Activated T-cell treated with anti-CD3 and anti-CD28 coated beads, Interleukin-2, amount 50 U/mL, for 4 hours (primary cell): ENCODE results near the gene GABPB2. TPM values are rescaled to one million over a fixed set of nuclear protein-coding genes. Genes with fewer than 3 reads are reported as not detected.

Source experiments
- ATAC-seq, 2 donors: fragments of 200-7000 bp; cut with Tn5 transposase; one replicate each; pipeline ENCODE4 v1.10.0; 2021
- DNase-seq: peaks from one replicate; pipeline ENCODE4 v3.0.0-alpha.2; 2020
- H3K27me3 Mint-ChIP-seq: one replicate; pipeline ENCODE4 v1.8.0; 2021; ENCODE audit warnings: low read depth, mixed read lengths
- H3K36me3 Mint-ChIP-seq: one replicate; pipeline ENCODE4 v1.8.0; 2022; ENCODE audit warnings: mixed read lengths; ENCODE audit not compliant: insufficient read depth
- H3K4me1 Mint-ChIP-seq: one replicate; pipeline ENCODE4 v1.8.0; 2021; ENCODE audit warnings: low read depth, mixed read lengths
- H3K4me3 Mint-ChIP-seq: one replicate; pipeline ENCODE4 v1.8.0; 2021; ENCODE audit warnings: mild to moderate bottlenecking, moderate library complexity, mixed read lengths
- H3K9me3 Mint-ChIP-seq: one replicate; pipeline ENCODE4 v1.8.0; 2021; ENCODE audit warnings: mixed read lengths
- total RNA-seq, 3 donors: library from RNA; stranded (reverse); gene quantifications; one replicate each; pipeline ENCODE4 v1.2.1, GENCODE V29; 2021

The GABPB2 gene
- total RNA-seq, 3 donors from 2014 or later, result 22.0 to 25.7 (median 22.2) TPM

DNA sequence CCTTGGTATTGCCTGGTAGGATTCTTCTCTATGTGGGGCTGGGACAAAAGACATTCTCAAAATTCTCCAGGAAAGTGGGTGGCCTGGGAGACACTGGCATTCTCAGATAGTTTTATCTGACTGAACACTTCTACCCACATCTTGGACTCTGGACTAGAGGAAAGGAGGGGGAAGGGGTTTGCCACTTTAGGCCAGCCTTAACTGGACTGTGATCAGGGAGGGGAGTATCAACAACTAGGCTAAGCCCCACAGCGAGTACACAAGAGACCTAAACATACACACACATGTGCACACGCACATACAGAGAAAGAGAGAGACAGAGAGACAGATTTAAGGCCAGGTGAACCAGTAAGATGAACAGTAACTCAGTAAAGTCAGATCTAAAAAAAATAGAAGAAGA is 77.1 kb downstream of the GABPB2 start:
- no peaks in the 10 kb centered on the region for H3K27me3 Mint-ChIP-seq
- H3K36me3 Mint-ChIP-seq, result no peaks in the 10 kb centered on the region
- peak overlapping the region; percentile 85 for H3K4me3 Mint-ChIP-seq
- peaks cover 11% of the 10 kb centered on the region for H3K4me1 Mint-ChIP-seq
- DNase-seq (no peak), ATAC-seq (no peak)
- no peaks in the 10 kb centered on the region for H3K9me3 Mint-ChIP-seq

DNA sequence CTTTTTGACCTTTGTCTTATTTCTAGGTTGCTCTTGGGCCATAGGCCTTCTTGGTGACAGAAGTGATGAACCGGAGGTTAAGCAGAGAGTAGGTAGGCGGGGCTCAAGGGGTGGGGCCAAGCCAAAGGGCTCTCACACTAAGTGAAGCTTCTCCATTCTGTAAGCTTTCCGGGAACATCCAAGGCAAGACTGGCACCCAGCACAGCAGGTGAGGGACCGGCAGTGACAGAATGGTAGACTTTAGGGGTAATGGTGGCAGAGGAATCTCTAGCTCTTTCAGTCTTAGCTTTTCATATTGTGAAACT is 85.9 kb downstream of the GABPB2 start, which contains the start of gene TNFAIP8L2:
TSS of gene TNFAIP8L2 (plus strand) at position 135 of the 305 bp plus-strand sequence. CDS start 2,049 bp downstream, outside the sequence.
- ATAC-seq, result peak; percentile 88 to 89
- Mint-ChIP-seq H3K36me3 (peaks cover 21% of the 10 kb centered on the region), H3K4me3 (peak within 1 kb of the TSS; percentile 99), H3K4me1 (peaks cover 45% of the 10 kb centered on the region), H3K9me3 (no peaks in the 10 kb centered on the region), H3K27me3 (no peaks in the 10 kb centered on the region)
- peak; percentile 65 for DNase-seq

DNA sequence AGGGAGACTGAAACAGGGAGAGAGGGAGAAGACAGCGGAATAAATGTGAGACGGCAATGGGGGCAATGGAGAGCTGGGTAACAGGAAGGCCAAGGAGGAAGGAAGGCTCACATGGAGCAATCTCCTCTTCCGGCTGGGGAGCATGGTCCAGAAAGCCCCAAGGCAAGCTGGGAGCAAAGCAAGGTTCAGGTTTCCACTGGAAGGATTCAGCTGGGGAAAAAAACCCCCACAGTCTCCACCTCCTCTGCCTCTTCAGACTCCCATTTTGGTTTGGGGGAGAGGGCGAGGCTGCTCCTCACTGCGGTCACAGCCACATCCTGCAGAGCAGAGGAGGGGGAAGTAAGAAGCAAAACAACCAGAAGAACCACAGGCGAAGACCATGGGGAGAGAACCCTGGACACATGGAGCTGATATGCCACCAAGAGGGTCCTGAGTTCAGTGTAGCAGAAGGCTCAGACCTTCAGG is 86.5 kb downstream of the GABPB2 start:
- Mint-ChIP-seq H3K4me3 (peak overlapping the region; percentile 99), H3K27me3 (no peaks in the 10 kb centered on the region), H3K9me3 (no peaks in the 10 kb centered on the region), H3K4me1 (peaks cover 52% of the 10 kb centered on the region), H3K36me3 (peaks cover 22% of the 10 kb centered on the region)
- ATAC-seq, result peak; percentile 49 to 51
- DNase-seq, result no peak

DNA sequence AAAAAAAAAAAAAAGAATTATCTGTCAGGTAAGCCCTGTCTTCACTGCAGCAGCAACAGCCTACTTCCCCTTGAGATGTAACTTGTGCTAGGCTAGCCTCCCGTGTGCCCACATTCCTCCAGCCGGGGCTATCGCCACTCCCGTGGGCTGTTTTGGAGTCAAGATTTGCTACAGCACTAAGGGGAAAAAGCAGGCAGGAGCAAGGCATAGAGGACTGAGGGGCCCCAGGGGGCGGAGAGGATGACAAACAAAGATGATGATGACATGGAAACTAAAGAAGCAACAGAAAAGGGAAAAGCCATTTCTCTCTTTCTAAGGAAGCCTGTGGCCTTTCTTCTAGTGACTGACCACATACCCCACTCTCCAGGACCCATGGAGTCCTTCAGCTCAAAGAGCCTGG is 87.8 kb downstream of the GABPB2 start:
- DNase-seq (peak; percentile 48), ATAC-seq (peak; percentile 16 to 20)
- peaks cover 25% of the 10 kb centered on the region for H3K36me3 Mint-ChIP-seq
- peaks cover 60% of the 10 kb centered on the region for H3K4me1 Mint-ChIP-seq
- no peaks in the 10 kb centered on the region for H3K9me3 Mint-ChIP-seq
- H3K4me3 Mint-ChIP-seq, result peak overlapping the region; percentile 99
- H3K27me3 Mint-ChIP-seq, result no peaks in the 10 kb centered on the region

DNA sequence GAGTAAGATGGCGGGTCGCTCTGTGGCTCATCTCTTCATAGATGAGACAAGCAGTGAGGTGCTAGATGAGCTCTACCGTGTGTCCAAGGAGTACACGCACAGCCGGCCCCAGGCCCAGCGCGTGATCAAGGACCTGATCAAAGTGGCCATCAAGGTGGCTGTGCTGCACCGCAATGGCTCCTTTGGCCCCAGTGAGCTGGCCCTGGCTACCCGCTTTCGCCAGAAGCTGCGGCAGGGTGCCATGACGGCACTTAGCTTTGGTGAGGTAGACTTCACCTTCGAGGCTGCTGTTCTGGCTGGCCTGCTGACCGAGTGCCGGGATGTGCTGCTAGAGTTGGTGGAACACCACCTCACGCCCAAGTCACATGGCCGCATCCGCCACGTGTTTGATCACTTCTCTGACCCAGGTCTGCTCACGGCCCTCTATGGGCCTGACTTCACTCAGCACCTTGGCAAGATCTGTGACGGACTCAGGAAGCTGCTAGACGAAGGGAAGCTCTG is 88.2 kb downstream of the GABPB2 start:
- ATAC-seq, result no peak
- H3K36me3 Mint-ChIP-seq, result peaks cover 25% of the 10 kb centered on the region
- H3K9me3 Mint-ChIP-seq, result no peaks in the 10 kb centered on the region
- peak overlapping the region; percentile 99 for H3K4me3 Mint-ChIP-seq
- no peak for DNase-seq
- no peaks in the 10 kb centered on the region for H3K27me3 Mint-ChIP-seq
- peaks cover 60% of the 10 kb centered on the region for H3K4me1 Mint-ChIP-seq

DNA sequence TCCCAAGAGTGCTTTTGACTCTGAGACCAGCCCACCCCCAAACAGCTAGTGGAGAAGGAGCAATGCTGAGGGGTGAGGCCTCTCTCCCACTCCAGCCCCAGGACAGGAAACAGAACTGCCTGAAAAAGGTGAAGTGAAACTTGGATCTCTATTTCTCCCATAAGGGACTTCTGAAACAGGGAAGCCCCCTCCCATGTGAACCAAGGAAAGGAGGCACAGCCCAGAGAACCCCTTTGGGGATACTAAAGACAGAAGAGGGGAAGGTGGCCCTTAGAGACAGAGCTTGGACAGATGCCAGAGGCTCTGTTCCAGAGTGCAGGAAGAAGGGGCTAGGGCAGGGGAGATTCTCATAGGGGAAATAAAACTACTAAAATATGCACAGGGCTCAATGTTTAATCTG is 88.8 kb downstream of the GABPB2 start:
- ATAC-seq, result no peak
- peaks cover 64% of the 10 kb centered on the region for H3K4me1 Mint-ChIP-seq
- no peak for DNase-seq
- H3K4me3 Mint-ChIP-seq, result no peak overlapping the region
- H3K9me3 Mint-ChIP-seq, result no peaks in the 10 kb centered on the region
- no peaks in the 10 kb centered on the region for H3K27me3 Mint-ChIP-seq
- peaks cover 25% of the 10 kb centered on the region for H3K36me3 Mint-ChIP-seq

DNA sequence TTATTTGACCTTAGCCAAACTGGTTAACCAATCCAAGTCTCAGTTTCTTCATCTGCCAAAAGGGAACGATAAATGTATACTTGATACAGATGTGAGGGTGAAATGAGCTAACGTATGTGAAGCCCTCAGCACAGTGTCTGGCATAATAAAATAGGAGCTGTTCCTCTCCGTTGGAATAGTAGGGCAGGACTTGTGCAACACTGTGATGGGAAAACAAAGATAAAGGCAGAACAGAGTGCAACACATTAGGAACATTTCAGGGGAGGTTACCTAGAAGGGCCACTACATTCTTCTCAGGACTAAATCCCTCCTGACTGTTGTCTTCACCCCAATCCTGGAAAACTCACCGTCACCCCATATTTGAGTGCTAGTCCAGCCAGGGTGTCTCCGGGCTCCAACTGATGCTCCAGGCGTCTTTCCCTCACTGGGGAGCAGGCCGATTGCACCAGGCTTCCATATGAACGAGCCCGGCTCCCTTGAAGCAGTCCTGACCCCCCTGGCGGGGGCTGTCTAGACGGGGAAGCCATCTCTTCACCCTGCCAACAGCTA is 94.2 kb downstream of the GABPB2 start:
- H3K36me3 Mint-ChIP-seq, result peaks cover 33% of the 10 kb centered on the region
- peak overlapping the region; percentile 97 for H3K4me3 Mint-ChIP-seq
- no peaks in the 10 kb centered on the region for H3K9me3 Mint-ChIP-seq
- H3K27me3 Mint-ChIP-seq, result no peaks in the 10 kb centered on the region
- H3K4me1 Mint-ChIP-seq, result peaks cover 50% of the 10 kb centered on the region
- ATAC-seq (no peak), DNase-seq (no peak)

DNA sequence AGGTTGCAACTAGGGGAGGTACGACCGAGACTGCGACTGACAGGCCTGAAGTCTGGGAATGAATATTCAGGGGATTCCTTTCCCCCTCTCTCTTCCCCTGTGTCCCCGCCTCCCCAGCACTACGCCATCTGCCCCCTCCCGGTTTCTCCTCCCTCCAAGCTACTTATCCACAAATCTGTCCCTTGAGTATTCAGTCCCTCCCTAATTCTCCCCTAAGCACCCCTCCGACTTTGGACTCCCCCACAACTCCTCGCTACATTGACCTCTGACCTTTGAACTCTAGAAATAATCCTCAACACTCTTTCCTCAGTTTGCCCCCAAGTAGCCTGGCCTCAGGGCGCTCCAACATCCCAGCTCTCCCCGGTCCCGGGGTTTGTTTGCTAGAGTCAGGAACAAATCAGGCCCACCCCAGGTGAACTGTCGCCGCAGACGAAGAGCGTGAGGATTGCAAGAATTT is 94.7 kb downstream of the GABPB2 start:
- H3K9me3 Mint-ChIP-seq, result no peaks in the 10 kb centered on the region
- peaks cover 35% of the 10 kb centered on the region for H3K36me3 Mint-ChIP-seq
- no peak for DNase-seq
- H3K4me3 Mint-ChIP-seq, result peak overlapping the region; percentile 97
- peak; percentile 3 to 5 for ATAC-seq
- H3K4me1 Mint-ChIP-seq, result peaks cover 46% of the 10 kb centered on the region
- no peaks in the 10 kb centered on the region for H3K27me3 Mint-ChIP-seq

DNA sequence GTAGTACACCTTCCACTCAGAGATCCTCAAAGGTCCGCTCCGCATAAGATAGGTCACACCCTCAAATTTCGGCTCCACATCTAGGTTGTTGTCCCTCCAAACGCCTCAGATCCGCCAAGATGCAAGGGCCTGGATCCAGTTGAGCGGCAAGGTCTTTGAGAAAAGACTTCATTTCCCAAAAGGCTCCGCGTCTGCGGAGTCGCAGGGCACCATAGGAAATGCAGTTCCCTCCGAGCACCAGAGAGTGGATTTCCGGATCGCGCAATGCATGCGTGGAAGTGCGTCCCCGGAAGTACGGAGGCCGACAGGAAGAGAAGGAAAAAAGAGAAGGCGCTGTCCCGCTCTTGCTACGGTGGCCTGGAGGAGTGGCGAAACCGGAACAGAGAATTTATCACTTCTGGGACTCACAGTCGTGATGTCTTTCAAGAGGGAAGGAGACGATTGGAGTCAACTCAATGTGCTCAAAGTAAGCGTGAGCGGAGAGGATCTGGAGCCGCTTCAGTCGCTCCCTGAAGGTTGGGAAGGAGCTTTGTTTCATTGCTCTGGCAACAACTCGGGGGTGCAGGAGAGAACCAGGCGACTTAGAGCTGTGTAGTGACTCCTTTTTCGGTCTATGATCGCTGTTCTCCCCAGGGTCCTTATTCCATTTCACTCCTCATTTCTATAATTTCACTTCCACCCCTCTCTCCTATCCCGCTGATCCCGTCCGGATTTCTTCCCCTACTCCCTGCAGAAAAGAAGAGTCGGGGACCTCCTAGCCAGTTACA is 95.4 kb downstream of the GABPB2 start, which contains the start of the genes LYSMD1 and SCNM1:
TSS of gene LYSMD1 (minus strand) at position 165 of the 767 bp plus-strand sequence. CDS start 644 bp downstream, outside the sequence.
TSS of gene SCNM1 (plus strand) at position 407 of the 767 bp plus-strand sequence. CDS start at position 416, 9 bp downstream.
- peak; percentile 97 to 98 for ATAC-seq
- Mint-ChIP-seq H3K27me3 (no peaks in the 10 kb centered on the region), H3K4me3 (peak within 1 kb of the TSS; percentile 97), H3K36me3 (peaks cover 41% of the 10 kb centered on the region), H3K4me1 (peaks cover 42% of the 10 kb centered on the region), H3K9me3 (no peaks in the 10 kb centered on the region)
- peak; percentile 92 for DNase-seq

DNA sequence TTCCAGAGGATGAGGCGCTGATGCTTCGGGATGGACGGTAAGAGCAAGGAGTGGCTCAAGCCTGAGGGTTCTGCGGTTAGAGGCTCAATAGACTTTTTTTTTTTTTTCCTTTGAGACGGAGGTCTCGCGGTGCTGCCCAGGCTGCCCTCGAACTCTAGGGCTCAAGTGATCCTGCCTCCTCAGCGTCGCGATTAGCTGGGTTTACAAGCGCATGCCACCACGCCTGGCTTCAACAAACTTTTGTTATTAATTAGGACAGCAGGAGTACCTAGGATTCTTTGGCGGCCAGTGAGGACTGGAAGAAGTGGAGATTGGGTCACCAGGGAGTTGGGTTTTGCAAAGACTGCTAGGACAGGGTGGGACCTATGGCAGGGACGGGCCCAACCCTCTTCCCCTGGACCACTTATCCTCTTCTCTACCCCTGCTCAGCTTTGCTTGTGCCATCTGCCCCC is 96.0 kb downstream of the GABPB2 start:
- H3K4me3 Mint-ChIP-seq, result peak overlapping the region; percentile 97
- H3K4me1 Mint-ChIP-seq, result peaks cover 40% of the 10 kb centered on the region
- H3K9me3 Mint-ChIP-seq, result no peaks in the 10 kb centered on the region
- H3K36me3 Mint-ChIP-seq, result peaks cover 44% of the 10 kb centered on the region
- DNase-seq, result no peak
- ATAC-seq, result no peak
- H3K27me3 Mint-ChIP-seq, result no peaks in the 10 kb centered on the region

DNA sequence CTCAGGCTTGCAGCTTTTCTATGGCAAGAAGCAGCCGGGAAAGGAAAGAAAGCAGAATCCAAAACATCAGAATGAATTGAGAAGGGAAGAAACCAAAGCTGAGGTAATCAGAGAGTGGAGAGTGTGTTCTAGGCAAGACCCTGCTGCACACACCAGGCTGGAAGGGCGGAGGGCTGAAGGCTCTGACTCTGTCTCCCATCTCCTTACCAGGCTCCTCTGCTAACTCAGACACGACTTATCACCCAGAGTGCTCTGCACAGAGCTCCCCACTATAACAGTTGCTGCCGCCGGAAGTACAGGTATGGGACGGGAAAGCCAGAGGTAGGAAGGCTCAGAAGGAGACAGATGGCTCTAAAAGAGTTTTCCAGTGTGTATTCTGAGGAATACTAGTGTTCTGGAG is 96.6 kb downstream of the GABPB2 start:
- H3K36me3 Mint-ChIP-seq, result peaks cover 45% of the 10 kb centered on the region
- H3K4me3 Mint-ChIP-seq, result peak overlapping the region; percentile 97
- no peaks in the 10 kb centered on the region for H3K9me3 Mint-ChIP-seq
- ATAC-seq (no peak), DNase-seq (no peak)
- no peaks in the 10 kb centered on the region for H3K27me3 Mint-ChIP-seq
- peaks cover 34% of the 10 kb centered on the region for H3K4me1 Mint-ChIP-seq

DNA sequence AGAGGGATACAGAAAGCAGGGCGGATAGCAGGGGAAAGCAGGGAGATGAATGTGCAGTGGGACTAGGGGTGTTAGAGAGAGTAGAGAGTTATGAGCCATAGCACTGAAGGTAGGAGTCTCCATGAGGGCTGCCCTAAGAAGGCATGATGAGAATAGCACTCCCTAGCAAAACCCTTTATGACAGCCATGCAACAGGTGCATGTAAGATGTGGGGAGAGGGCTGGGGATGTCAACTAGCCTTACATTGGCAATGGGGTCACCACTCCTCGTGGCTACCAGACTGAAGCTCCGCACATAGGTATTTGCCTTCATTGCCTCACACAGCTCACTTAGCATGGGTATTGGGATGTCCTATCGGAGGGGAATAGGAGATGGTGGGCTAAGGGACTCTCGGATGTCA is 100.6 kb downstream of the GABPB2 start:
- ATAC-seq, result no peak
- H3K36me3 Mint-ChIP-seq, result peaks cover 52% of the 10 kb centered on the region
- no peak overlapping the region for H3K4me3 Mint-ChIP-seq

More for the DNA sequence above, 100.6 kb downstream of the GABPB2 start:
- Mint-ChIP-seq H3K4me1 (peaks cover 9% of the 10 kb centered on the region), H3K27me3 (no peaks in the 10 kb centered on the region), H3K9me3 (no peaks in the 10 kb centered on the region)
- DNase-seq, result no peak
